Renal cortical epithelial cell (primary cell): ENCODE data around the gene IFNA21. TPM values are rescaled to one million over a fixed set of nuclear protein-coding genes. Genes with fewer than 3 reads are reported as not detected.
"Not testable (repeated sequence)": the region's sequence is repeated elsewhere in the genome, so short reads cannot be mapped to it uniquely, and the experiment has no call there.

Source experiments
- DNase-seq: peaks from one replicate; pipeline ENCODE4 v3.0.0-alpha.2; 2011; ENCODE audit warnings: low read depth
- total RNA-seq: library from RNA; depleted of rRNA; stranded (reverse); fragments of >200 nt; gene quantifications from 2 replicates; pipeline ENCODE4 v1.2.3, GENCODE V29; 2014

IFNA21 gene
- total RNA-seq, 1 donor from 2014 or later, result not detected

DNA sequence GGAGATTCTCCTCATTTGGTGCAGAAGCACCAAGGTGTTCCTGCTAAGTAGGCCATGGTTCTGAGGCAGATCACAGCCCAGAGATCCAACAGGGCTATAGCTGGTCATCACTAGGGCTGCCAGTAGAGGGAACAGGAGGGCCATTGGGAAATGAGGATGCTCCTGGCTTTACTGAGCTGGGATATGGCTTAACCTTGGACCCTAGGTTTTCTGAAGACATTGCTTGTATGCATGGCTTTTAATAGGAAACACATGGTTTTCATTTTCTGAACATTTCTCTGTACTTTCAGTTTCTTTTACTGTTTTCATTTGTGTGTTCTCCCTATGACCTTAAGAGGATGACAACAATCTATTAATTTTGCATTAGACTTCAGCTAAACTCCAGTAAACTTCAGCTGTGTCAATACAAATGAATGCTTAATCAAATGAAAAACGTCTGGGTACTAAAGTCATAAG lies 25.0 kb downstream of the IFNA21 start, which contains the start of gene IFNW1:
Gene IFNW1, minus strand, starts transcription at position 406 of the 456 bp plus-strand sequence. Its CDS starts 262 bp downstream, at position 144.
- DNase-seq, result no peak

GRCh38 chr9:21137020-21137419 lies 29.4 kb downstream of the IFNA21 start:
- no peak for DNase-seq

- DNase-seq, result no peak
These were observed 30.7 kb downstream of the IFNA21 start for GRCh38 chr9:21135736-21136135.

DNA sequence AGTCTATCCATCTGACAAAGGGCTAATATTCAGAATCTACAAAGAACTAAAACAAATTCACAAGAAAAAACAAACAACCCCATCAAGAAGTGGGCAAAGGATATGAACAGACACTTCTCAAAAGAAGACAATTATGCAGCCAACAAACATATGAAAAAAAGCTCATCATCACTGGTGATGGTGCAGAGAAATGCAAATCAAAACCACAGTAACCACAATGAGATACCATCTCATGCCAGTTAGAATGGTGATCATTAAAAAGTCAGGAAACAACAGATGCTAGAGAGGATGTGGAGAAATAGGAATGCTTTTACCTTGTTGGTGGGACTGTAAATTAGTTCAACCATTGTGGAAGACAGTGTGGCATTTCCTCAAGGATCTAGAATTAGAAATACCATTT lies 38.3 kb downstream of the IFNA21 start:
- not testable (repeated sequence) for DNase-seq

DNA sequence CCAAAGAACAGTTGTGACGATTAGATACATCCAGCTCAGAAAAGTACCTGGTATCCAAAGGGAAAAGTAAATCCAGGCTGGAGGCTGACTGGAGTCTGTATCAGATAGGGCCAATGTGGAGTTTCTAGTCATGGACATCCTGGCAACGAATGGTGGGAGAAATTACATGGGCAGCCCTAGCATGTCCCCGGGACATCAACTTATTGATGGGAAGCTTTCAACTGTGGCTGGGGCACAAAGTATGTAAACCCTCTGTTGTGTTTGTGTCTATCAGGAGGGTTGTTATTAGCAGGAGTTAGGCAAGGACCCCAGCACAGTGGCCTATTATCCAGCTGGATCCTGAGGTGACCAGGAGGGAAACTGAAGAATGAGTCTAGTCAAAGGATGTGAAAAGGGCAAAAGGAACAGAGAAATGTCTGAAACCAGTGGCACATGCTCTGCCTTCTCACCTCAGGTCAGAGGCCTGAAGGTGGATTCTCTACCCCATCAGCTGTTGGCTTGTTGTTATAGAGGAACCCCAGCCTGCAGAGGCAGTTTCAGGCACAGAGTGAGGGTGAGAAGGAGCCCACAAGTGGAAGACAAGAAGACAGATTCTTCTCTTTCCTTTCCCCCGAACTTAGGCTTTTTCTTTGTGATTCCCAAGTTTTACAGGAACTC lies 44.7 kb downstream of the IFNA21 start:
- no peak for DNase-seq

- no peak for DNase-seq
These were observed 45.4 kb downstream of the IFNA21 start for GRCh38 chr9:21121079-21121478.

DNA sequence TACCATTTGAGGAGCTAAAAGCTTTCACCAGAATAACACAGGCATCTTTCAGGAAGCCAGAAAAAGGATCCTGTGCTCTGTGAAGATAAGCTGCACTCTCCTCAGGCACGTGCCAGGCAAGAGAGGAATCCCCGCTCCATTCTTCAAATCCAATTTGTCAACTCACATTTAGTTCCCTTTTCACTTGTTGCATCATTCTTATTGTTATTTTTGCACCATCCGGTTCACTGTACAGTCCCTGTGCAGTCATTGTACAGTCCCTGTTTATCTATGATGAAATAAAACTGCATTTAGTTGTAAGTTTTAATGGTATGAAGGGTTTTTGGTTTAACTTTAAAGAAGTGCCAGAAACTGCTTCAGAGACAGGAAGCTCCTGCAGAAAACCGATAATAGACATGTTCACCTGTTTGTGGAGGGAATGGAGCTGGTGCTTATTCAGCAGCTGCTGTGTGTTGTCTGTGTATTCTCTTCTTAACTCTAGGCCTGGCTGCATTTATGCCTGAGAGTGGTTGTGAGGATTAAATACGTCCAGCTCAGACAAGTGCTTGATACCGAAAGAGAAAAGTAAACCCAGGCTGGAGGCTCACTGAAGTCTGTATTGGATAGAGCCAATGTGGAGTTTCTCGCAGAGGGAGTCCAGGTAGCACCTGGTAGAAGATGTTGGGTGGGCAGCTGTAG lies 47.2 kb downstream of the IFNA21 start:
- no peak for DNase-seq

Other genes with a start within 250 kb of the IFNA21 start
- gene HACD4, start 135.0 kb downstream of the IFNA21 start, total RNA-seq, result 2.3 and 3.0 TPM in 2 replicates
- gene IFNB1, start 88.7 kb downstream of the IFNA21 start, total RNA-seq, result not detected in 2 replicates
- gene IFNW1, start 24.8 kb downstream of the IFNA21 start, total RNA-seq, result not detected in 2 replicates
- not detected in 2 replicates for gene IFNA4, start 20.9 kb upstream of the IFNA21 start, total RNA-seq
- not detected in 2 replicates for gene IFNA7, start 35.5 kb upstream of the IFNA21 start, total RNA-seq
- not detected in 2 replicates for gene IFNA10, start 40.5 kb upstream of the IFNA21 start, total RNA-seq
- not detected in 2 replicates for gene IFNA16, start 50.7 kb upstream of the IFNA21 start, total RNA-seq
- not detected in 2 replicates for gene IFNA17, start 61.6 kb upstream of the IFNA21 start, total RNA-seq
- not detected in 2 replicates for gene IFNA14, start 73.3 kb upstream of the IFNA21 start, total RNA-seq
- 0.20 TPM in 1 of 2 replicates, not detected in the other for gene IFNA5, start 138.7 kb upstream of the IFNA21 start, total RNA-seq
- gene KLHL9, start 168.7 kb upstream of the IFNA21 start, total RNA-seq, result 31.3 and 64.1 TPM in 2 replicates
- not detected in 2 replicates for gene IFNA6, start 184.2 kb upstream of the IFNA21 start, total RNA-seq
- gene IFNA13, start 201.4 kb upstream of the IFNA21 start, total RNA-seq, result not detected in 2 replicates
- not detected in 2 replicates for gene IFNA2, start 218.7 kb upstream of the IFNA21 start, total RNA-seq
- not detected in 2 replicates for gene IFNA8, start 242.5 kb upstream of the IFNA21 start, total RNA-seq